Measurements from ENCODE around the gene PAN2. TPM values are rescaled to one million over a fixed set of nuclear protein-coding genes. Genes with fewer than 3 reads are reported as not detected.
A peak's percentile ranks its signal among the peaks of the same experiment; 100 is the strongest.
"Not testable (repeated sequence)": the region's sequence is repeated elsewhere in the genome, so short reads cannot be mapped to it uniquely, and the experiment has no call there.

Gene PAN2
- polyA plus RNA-seq, 10 donors = 26.3 to 67.2 (median 45.8) TPM

DNA sequence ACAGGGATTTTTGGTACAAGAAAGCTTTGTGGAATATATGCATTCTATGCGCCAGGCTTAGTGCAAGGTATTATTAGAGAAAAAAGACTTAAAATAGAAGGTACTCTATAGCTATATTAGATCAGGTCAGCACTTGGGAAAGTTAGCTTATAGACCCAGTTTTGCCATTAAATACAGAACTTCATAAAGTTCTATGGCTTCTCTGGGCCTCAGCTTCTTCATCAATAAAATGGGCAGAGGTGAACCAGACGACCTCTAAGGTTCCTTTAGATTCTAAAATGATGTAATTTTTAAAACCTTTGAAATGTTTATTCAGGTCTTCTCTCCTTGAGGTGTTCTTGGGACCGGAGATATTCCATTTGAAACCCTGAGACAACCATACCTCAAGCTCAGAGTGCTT lies 25.1 kb downstream of the PAN2 start:
- DNase-seq = no peak

DNA sequence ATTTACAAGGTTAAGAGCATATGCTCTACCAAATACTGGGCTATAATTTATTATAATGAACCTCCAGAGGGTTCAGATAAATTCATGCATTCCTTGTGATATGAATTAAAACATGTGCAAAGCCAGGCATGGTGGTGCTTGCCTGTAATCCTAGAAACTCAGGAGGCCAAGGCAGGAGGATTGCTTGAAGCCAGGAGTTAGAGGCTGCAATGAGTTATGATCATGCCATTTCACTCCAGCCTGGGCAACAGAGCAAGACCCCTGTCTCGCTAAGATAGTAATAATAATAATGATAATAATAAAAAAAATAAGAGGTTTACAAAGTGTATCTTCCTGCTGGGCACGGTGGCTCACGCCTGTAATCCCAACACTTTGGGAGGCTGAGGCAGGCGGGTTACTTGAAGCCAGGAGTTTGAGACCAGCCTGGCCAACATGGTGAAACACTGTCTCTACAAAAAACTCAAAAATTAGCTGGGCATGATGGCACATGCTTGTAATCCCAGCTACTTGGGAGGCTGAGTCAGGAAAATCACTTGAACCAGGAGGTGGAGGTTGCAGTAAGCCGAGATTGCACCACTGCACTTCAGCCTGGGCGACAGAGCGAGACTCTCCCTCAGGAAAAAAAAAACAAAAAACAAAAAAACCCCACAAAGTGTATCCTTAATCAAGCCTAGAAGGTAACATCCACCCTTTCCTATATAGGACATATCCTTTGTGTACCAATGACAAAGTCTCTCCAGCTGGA lies 26.4 kb downstream of the PAN2 start:
- no peak for DNase-seq

DNA sequence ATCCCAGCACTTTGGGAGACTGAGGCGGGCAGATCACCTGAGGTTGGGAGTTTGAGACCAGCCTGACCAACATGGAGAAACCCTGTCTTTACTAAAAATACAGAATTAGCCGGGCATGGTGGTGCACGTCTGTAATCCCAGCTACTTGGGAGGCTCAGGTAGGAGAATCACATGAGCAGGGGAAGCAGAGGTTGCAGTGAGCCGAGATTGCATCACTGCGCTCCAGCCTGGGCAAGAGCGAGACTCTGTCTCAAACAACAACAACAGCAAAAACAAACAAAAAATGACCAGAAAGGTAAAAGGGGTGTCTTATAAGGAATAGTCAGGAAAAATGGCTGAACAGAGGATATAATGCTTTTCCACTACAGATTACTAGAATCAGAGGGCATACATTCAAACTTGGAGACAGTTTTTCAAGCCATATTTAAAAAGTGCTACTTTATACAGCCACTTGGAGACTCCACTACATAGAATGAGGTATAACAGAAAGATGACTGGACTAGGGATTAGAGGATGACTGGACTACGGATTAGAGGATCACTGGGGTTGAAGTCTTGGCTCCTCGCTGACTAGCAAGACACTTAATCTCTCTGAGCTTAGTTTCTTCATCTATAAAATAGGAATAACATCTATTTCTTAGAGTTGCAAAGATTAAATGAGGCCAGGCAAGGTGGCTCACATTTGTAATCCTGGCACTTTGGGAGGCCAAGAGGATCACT lies 28.8 kb downstream of the PAN2 start:
- DNase-seq = no peak

DNA sequence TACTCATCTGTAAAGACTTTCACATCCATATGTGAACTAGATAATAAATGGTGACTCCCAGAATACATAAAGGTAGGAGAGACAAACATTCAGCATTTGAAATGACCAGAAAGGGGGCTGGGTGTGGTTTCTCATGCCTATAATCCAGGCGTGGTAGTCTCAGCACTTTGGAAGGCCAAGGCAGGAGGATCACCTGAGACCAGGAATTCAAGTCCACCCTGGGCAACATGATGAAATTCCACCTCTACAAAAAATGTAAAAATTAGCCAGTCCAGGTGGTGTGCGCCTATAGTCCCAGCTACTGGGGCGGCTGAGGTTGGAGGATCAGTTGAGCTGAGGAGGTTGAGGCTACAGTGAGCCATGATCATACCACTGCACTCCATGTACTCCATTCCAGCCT lies 29.5 kb downstream of the PAN2 start:
- DNase-seq = no peak

- no peak for DNase-seq
Observed at GRCh38 chr12:56300644-56301464, 32.9 kb downstream of the PAN2 start.

DNA sequence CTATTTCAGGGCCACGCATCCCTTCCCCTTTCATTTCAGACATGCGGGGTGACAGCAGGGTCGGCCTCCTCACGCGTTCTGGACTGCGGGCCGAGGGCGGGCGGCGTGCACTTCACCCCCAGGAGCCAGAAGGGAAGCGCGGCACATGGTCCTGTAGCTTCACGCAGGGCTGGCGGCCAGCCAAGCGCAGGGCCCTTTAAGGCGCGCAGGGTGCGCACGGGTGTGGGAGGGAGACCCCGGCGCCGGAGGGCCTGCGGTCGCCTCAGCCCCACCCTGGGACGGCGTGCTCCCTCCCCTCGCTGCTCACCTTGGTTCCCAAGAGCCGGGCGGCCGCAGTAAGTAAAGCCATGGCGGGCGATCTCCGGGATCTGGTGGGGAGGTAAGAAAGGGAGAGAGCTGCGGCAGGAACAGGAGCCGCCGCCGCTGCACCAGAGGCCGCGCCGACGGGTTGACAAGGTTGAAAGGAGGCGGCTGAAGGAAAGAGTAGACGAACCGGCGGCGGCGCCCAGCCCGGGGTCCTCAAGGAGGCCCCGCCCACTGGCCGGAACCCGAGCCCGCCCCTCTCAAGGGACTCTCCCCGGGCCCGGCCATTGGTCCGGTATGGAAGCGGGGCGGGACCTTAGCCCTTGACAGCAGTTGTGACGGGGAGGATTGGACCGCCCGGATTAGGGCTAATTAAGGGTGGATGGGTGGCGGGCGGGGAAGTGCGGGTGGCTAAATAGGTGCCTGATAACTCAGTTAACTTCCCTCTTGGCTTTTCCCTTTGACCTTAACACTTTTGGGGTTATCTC lies 33.8 kb downstream of the PAN2 start, which contains the start of gene CS:
CS (minus strand) TSS at position 478 of the 791 bp plus-strand sequence; CDS start at position 349, 129 bp downstream.
- DNase-seq = peak; percentile 97 to 99 (median 98)

DNA sequence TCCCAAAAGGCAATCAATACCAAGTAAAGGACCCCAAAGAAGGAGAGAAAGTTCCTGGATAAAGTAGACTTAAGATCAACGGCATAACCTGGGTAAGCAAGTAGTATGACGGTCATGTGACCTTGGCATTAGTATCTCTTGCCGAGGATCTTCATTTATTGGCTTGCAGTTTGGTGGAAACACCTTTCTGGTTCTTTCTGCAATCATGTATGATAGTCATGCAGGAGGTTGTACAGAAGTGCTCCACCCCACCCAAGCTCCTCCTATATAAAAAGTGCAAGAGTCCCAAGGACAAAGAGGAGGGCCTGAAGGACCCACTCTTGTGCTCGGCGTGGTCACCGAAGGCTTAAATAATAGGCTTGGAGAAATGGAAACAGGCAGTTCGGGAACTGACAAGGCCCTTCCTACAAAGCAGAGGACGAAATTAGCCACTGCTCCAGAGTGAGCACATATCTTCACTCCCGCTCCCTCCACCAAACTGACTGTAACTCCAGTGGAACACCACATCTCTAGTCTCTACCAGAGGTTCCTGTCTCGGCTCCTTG lies 34.4 kb downstream of the PAN2 start:
- DNase-seq = no peak

GRCh38 chr12:56298828-56299227 lies 35.0 kb downstream of the PAN2 start:
- no peak for DNase-seq

DNA sequence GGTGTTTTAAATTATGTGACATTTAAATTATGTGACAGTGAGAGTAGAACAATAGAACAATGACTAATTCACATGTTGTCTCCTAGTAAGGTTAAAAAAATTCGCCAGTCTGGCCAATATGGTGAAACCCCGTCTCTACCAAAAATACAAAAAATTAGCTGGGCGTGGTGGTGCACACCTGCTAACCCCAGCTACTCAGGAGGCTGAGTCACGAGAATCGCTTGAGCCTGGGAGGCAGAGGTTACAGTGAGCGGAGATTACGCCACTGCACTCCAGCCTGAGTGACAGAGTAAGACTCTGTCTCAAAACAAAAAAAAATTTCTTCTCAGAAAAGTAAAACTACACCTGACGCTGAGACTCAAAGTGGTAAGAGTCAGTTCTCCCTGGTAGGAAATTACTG lies 36.4 kb downstream of the PAN2 start:
- no peak for DNase-seq

DNA sequence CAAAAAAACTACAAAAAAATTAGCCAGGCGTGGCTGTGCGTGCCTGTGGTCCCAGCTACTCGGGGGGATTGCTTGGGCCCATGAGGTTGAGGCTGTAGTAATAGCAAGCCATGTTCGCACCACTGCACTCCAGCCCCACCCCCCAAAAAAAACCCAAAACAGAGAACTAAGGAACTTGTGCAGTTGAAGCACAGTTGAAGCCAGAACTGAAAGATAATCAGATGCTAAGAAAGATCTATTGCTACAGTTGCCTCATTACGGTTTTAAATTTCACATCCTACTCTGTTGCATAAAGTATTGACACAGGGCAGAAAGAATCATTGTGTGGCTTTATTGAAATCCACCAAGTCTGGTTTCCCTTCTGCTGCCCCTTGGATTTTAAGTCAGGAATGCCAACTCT lies 37.5 kb downstream of the PAN2 start:
- no peak for DNase-seq

GRCh38 chr12:56293795-56294194 lies 40.0 kb downstream of the PAN2 start:
- DNase-seq = no peak

DNA sequence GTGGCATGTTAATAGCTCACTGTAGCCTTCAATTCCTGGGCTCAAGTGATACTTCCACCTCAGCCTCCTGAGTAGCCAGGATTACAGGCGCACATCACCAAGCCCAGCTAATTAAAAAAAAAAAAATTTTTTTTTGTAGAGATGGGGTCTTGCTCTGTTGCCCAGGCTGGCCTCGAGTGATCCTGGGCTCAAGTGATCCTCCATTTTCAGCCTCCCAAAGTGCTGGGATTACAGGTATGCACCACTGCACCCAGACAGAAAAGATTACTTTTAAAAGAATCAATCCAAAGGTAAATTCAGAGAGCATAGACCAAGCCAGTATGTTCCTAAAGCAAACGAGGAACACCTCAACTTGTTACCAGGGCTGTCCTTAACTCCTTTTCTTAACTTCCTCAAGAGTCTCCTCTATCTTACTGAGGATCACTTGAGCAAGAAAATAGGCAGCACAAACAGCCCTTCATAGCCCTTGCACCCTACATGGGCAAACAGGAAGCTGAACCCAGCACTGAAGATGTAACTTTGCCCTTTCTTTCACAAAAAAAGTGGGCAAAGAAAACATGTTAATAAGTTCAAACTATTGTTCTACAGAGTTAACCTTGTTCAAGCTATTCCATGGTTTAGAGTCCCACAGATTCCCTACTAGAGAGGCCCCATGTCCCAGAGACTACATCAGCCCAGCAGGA lies 45.0 kb downstream of the PAN2 start:
- no peak for DNase-seq

DNA sequence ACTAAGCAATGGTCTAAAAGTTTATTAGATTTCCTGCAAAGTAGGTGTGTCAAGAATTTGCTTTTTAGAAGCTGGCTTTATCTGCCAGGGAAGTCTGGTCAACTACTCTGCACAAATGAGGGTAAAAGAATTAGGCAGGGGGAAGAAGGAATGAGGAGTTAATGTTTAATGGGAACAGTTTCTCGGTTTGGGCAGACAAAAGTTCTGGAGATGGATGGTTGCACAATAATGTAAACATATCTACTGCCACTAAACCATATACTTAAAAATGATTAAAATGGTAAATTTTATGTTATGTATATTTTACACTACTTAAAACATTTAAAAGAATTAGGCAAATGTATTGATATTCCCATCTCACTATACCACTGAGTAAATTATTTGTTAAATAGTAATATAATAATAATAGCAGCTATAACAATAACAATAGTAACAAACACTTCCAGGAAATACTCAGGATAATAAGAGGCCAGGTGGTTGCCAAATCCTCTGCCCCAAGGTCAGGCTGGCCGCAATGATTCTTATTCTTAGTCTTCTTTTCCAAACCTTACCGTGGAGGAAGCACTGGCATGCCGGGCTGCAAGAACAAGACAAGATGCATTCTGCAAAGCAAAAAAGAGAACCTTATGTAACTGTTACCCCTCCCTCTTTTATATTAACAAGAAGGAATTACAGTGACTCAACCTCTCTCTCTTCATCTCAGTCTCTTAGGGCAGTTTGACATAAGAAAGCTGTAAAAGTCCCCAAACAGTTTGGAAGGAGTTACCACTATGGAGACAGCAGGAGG lies 47.6 kb downstream of the PAN2 start:
- DNase-seq = no peak

DNA sequence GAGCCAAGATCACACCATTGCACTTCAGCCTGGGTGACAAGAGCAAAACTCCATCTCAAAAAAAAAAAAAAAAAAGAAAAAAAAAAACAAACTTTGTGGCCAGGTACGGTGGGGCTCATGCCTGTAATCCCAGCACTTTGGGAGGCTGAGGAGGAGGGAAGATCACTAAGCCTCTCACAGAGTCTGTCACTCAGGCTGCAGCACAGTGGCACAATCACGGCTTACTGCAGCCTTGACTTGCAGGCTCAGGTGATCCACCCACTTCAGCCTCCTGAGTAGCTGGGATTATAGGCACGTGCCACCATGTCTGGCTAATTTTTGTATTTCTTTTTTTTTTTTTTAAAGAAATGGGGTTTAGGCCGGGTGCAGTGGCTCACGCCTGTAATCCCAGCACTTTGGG lies 49.5 kb downstream of the PAN2 start:
- not testable (repeated sequence) for DNase-seq

- no peak for DNase-seq
Observed at GRCh38 chr12:56282579-56282978, 51.2 kb downstream of the PAN2 start.

- no peak for DNase-seq
Observed at GRCh38 chr12:56282030-56282429, 51.8 kb downstream of the PAN2 start.

DNA sequence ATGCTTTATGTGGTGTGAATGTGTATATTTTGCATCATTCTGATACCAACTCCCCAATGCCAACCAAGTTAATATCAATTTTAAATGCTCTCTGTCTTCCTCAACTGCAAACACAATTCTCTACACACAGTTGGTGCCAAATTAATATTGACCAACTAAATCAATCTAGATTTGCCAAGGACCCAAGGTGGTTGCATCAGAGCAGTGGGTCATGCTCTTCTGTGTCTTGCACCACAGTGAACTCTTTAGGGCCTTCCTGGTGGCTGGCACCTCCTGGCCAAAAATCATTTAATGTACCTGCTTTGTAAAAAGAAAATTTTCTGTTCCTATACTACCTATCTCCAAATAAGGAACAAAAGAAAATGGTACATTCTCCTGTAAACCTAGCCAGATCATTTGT lies 53.0 kb downstream of the PAN2 start:
- no peak for DNase-seq

DNA sequence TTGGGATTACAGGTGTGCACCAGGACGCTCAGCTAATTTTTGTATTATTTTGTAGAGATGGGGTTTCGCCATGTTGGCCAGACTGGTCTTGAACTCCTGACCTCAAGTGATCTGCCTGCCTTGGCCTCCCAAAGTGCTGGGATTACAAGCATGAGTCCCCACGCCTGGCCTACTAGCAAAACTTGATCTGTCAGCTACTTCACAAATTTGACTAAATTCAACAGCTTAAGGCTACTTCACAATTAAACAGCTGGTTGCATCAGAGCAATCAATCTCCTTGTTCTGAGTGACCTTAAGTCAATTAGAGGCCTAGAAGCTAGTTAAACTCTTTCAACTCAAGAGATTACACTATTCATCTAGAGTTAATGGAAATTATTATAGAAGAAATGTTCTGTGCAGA lies 54.9 kb downstream of the PAN2 start:
- no peak for DNase-seq

- no peak for DNase-seq
Observed at GRCh38 chr12:56274299-56274698, 59.5 kb downstream of the PAN2 start.

DNA sequence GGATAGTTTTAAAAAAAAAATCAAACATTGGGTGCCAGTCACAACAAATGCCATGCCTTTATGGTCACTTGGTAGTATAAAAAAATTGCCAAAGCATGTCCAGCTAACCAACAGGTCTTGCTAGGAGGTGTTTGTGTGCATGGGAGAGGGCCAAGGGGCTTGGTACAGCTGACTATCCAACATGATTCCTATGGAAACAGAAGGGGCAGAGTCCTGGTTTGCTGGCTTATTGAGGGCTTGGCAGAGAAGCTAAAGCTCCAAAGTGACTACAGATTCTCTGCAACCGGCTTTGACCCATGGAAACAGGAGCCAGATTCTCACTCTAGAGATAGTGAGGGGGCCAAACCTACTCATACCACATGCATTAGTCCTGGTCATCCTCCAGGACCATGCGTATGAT lies 61.3 kb downstream of the PAN2 start:
- not testable (repeated sequence) for DNase-seq
